Uterus (tissue), 2 donors: ENCODE measurements around the gene SLIT3.

Source experiments
- CTCF ChIP-seq, 4 experiments: fragments of 200-600 bp in 2 of 4; fragments of 450-650 bp in 2 of 4; sonication (generic) in 2 of 4; IDR thresholded peaks; one replicate each; pipeline ENCODE4 v1.5.1; 2016 to 2019; ENCODE audit warnings: antibody characterized with exemption in 4 of 4, mild to moderate bottlenecking in 2 of 4, moderate library complexity in 1 of 4
- POLR2A ChIP-seq, 2 donors: fragments of 450-650 bp; IDR thresholded peaks; one replicate each; pipeline ENCODE4 v1.6.1; 2016; ENCODE audit warnings: antibody characterized with exemption in 2 of 2, mild to moderate bottlenecking in 1 of 2, moderate library complexity in 1 of 2

DNA sequence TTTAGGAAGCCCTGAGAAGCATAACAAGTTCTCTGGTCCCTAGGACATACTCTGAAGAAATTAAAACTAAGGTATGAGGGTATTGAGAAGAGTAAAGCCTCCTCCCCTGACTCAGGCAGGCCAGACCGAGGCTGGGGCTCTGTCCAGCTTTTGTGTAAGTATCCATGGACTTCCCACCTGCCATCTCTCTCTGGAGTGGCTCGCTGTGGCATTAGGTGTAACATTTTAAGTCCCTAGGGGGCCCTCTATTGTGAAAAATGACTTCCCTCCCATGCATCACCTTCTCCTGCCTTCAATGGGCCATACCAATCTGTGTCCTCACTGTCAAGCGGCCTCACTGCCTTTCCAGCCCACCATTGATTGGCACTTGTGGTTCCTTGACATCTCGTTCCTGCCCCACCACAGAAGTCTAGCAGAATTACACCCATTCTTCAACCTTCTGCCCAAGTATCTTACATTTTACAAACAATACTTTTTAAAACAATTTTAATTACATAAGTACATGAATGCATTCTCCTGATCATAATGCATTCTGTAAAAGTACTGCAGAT is 205.5 kb downstream of the SLIT3 start:
- TF ChIP-seq CTCF (IDR thresholded peaks at IDR 0.05) (no peak), POLR2A (IDR thresholded peaks at IDR 0.05) (no peak)
